Measurements from ENCODE around the gene OPRPN. TPM values are rescaled to one million over a fixed set of nuclear protein-coding genes. Genes with fewer than 3 reads are reported as not detected.

OPRPN gene
- total RNA-seq, 1 donor = not detected

DNA sequence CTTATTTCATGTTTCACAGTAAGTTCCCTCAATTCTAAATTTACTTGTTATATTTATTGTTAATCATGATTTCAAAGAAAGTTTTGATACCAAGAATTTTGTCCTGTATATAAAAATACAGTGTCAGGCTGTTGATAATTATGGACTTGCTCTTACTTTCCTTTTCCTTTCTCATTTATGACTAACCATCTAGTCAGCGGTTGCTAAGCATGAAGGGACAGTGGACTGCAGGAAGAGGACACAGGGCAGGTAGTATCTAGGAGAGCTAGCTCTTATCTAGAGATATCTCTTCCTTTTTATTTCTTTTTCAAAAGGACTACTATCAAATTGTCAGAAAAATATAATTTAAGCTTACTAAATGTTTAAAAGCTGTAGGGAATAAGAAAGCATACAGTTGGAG lies 1.6 kb downstream of the OPRPN start:
- no peak for DNase-seq (ENCODE audit: low read depth)
- TF ChIP-seq, protein P1, sequence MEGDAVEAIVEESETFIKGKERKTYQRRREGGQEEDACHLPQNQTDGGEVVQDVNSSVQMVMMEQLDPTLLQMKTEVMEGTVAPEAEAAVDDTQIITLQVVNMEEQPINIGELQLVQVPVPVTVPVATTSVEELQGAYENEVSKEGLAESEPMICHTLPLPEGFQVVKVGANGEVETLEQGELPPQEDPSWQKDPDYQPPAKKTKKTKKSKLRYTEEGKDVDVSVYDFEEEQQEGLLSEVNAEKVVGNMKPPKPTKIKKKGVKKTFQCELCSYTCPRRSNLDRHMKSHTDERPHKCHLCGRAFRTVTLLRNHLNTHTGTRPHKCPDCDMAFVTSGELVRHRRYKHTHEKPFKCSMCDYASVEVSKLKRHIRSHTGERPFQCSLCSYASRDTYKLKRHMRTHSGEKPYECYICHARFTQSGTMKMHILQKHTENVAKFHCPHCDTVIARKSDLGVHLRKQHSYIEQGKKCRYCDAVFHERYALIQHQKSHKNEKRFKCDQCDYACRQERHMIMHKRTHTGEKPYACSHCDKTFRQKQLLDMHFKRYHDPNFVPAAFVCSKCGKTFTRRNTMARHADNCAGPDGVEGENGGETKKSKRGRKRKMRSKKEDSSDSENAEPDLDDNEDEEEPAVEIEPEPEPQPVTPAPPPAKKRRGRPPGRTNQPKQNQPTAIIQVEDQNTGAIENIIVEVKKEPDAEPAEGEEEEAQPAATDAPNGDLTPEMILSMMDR (IDR thresholded peaks at IDR 0.05; ENCODE audit: insufficient read depth, low read length) = no peak
- no peak overlapping the region for H3K4me3 ChIP-seq (ENCODE audit: low read depth, low read length)

DNA sequence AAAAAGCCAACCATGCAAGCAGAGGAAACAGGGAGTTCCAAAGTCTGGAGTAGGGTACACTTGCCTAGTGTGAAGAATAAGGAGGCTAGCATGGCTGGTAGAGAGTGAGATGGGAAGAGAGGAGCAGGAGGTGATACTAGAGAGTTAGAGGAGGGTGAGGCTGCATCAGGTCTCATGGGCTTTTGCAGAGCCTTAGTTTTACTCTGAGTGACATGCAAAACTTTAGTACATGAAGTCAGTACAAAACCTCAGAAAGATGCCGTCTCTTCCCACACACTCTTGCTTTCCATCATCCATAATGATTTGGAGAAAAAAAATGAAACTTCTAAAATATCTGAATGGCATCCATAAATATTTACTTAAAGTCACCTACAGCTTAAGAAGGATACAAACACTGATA lies 5.0 kb downstream of the OPRPN start:
- DNase-seq (ENCODE audit: low read depth) = no peak
- TF ChIP-seq, protein P1 (IDR thresholded peaks at IDR 0.05; ENCODE audit: insufficient read depth, low read length) = no peak
- H3K4me3 ChIP-seq (ENCODE audit: low read depth, low read length) = no peak overlapping the region

DNA sequence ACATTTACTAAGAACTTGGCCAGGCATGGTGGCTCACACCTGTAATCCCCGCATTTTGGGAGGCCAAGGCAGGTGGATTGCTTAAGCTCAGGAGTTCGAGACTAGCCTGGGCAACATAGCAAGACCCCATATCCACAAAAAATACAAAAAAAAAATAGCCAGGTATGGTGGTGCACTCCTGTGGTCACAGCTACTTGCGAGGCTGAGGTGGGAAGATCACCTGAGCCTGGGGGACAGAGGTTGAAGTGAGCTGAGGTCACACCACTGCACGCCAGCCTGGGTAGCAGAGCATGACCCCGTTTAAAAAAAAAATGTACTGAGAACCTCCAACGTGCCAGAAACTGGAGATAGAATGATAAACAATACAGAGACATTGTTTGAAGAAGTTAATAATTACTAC lies 8.0 kb downstream of the OPRPN start:
- DNase-seq (ENCODE audit: low read depth) = no peak
- TF ChIP-seq, protein P1 (IDR thresholded peaks at IDR 0.05; ENCODE audit: insufficient read depth, low read length) = no peak
- H3K4me3 ChIP-seq (ENCODE audit: low read depth, low read length) = no peak overlapping the region

DNA sequence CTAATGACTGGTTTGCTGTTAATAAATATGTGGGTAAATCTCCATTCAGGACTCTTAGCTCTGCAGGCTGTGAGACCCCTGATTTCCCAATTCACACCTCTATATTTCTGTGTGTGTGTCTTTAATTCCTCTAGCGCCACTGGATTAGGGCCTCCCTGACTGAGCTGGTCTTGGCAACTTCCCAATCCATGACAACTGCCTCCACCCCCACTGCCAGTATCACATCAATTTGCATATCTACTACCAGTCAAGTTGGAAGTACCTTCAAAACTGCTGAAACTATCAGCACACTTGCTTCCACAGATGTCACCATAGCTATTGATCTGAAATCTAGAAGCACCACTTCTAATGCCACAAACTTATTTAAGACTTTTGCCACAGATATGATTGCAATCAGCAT lies 27.6 kb downstream of the OPRPN start:
- TF ChIP-seq, protein P1 (IDR thresholded peaks at IDR 0.05; ENCODE audit: insufficient read depth, low read length) = no peak
- H3K4me3 ChIP-seq (ENCODE audit: low read depth, low read length) = no peak overlapping the region
- no peak for DNase-seq (ENCODE audit: low read depth)

DNA sequence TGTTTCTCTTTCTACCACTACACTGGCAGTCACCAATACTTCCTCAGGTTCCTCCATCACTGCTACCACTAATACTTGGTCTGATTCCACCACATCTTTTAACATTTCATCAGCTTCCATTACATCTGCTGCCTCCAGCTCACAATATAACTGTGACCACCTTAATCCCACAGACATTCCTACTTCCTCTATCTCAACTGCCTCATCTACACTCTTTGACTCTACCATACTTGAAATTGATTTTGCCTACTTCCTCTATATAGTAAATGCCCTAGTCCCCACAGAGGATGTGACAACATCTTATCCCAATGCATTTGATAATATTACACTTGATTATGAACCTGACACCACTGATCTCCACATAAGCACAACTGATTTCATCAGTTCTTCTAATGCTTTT lies 29.0 kb downstream of the OPRPN start:
- TF ChIP-seq, protein P1 (IDR thresholded peaks at IDR 0.05; ENCODE audit: insufficient read depth, low read length) = no peak

DNA sequence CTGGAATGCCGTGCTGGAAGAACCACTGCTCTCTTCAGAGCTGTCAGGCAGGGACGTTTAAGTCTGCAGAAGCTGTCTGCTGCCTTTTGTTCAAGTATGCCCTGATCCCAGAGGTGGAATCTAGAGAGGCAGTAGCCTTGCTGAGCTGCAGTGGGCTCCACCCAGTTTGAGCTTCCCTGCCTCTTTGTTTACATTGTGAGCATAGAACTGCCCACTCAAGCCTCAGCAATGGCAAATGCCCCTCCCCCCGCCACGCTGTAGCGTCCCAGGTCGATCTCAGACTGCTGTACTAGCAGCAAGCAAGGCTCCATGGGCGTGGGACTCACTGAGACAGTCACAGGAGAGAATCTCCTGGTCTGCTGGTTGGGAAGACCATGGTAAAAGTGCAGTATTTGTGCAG lies 39.5 kb downstream of the OPRPN start:
- no peak overlapping the region for H3K4me3 ChIP-seq (ENCODE audit: low read depth, low read length)
- TF ChIP-seq, protein P1 (IDR thresholded peaks at IDR 0.05; ENCODE audit: insufficient read depth, low read length) = no peak
- no peak for DNase-seq (ENCODE audit: low read depth)

More for the DNA sequence above, 29.0 kb downstream of the OPRPN start:
- DNase-seq (ENCODE audit: low read depth) = no peak
- no peak overlapping the region for H3K4me3 ChIP-seq (ENCODE audit: low read depth, low read length)

DNA sequence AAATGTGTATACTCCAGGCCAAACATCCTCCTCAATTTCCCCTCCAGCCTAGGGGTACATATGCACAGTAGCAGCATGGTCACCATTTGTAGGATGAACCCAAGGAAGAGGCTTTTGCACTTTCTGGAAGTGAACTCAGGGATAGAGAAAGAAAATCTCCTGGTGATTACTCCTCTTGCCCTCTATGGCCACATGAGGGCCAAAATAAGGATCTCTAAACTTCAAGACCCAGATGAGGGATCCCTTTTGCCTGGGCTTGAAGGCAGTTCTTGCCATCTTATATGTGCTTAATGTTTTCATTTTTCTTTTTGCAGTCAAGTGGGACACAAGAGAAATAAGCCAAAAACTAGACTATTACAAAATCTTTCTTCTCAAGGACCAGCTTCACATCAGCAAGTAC lies 44.7 kb downstream of the OPRPN start:
- TF ChIP-seq, protein P1 (IDR thresholded peaks at IDR 0.05; ENCODE audit: insufficient read depth, low read length) = no peak
- H3K4me3 ChIP-seq (ENCODE audit: low read depth, low read length) = no peak overlapping the region
- DNase-seq (ENCODE audit: low read depth) = no peak
